ENCODE data around the gene MBD4. TPM values are rescaled to one million over a fixed set of nuclear protein-coding genes. Genes with fewer than 3 reads are reported as not detected.
A peak's percentile ranks its signal among the peaks of the same experiment; 100 is the strongest.
"Not testable (repeated sequence)": the region's sequence is repeated elsewhere in the genome, so short reads cannot be mapped to it uniquely, and the experiment has no call there.

The MBD4 gene
- total RNA-seq, 6 experiments from 2014 or later, result 18.7 to 25.7 (median 21.8) TPM

- peaks cover 65% of the 10 kb centered on the region for H3K4me1 Mint-ChIP-seq (ENCODE audit: low read depth)
- peaks cover 10% of the 10 kb centered on the region; the same call in 1 of the 2 replicates for H3K36me3 Mint-ChIP-seq (ENCODE audit: low read depth)
- peak overlapping the region; percentile 87 for H3K27ac Mint-ChIP-seq
- no peak for TF ChIP-seq CTCF (IDR thresholded peaks at IDR 0.05)
- DNase-seq, result peak; percentile 99
- H3K4me3 Mint-ChIP-seq, result peak overlapping the region; percentile 58
- H3K9me3 Mint-ChIP-seq, result no peaks in the 10 kb centered on the region
- H3K27me3 Mint-ChIP-seq (ENCODE audit: insufficient read depth), result peaks cover 2% of the 10 kb centered on the region; the same call in 1 of the 2 replicates
These were observed 46.2 kb upstream of the MBD4 start for GRCh38 chr3:129485721-129486663.

DNA sequence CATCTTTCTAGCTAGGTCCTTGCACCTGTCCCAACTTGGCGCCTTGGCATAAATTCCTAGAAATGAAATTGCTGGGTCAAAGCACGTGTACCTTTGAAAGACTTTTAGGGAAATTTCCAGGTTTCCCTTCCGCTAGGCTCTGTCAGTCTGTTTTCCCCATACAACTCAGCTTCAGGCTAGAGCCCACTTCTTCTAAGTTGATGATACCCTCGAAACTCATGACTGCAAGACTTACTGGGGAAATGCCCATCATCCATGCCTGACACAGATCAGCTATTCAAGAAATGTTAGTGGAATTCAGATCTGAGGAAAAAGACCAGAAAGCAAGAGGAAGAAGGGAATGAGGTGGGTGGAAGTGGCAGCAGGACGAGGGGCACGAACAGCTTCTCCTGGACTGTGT, 45.4 kb upstream of the MBD4 start:
- H3K27me3 Mint-ChIP-seq (ENCODE audit: insufficient read depth); H3K9me3 Mint-ChIP-seq; DNase-seq: not testable (repeated sequence)
- Mint-ChIP-seq H3K36me3 (ENCODE audit: low read depth) (peaks cover 10% of the 10 kb centered on the region; the same call in 1 of the 2 replicates), H3K4me3 (peak overlapping the region; percentile 58), H3K27ac (peak overlapping the region; percentile 87), H3K4me1 (ENCODE audit: low read depth) (peaks cover 58% of the 10 kb centered on the region)

DNA sequence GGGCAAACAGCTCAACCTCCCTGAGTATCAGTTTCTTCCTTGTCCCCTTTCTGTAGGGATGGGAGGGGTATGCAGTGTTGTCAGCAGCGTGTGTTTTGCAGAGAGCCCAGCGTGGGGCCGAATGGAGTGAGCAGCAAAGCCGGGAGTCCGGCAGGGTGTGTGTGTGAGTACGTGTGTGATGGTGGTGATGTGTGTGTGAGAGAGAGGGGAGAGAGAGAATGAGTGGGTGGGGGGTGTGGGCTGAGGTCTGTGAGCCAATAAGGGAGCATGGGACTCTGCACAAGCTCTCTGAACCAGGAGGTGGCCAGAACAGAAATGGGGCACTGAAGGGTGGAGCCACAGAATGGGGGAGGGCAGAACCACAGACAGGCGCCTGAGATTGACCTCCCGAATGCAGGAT, 44.1 kb upstream of the MBD4 start:
- H3K4me1 Mint-ChIP-seq (ENCODE audit: low read depth), result peaks cover 56% of the 10 kb centered on the region
- H3K4me3 Mint-ChIP-seq, result no peak overlapping the region
- no peak for DNase-seq
- H3K9me3 Mint-ChIP-seq, result no peaks in the 10 kb centered on the region
- no peak overlapping the region for H3K27ac Mint-ChIP-seq
- TF ChIP-seq CTCF (IDR thresholded peaks at IDR 0.05), result no peak
- peaks cover 18% of the 10 kb centered on the region; the same call in 1 of the 2 replicates for H3K36me3 Mint-ChIP-seq (ENCODE audit: low read depth)
- peaks cover 2% of the 10 kb centered on the region for H3K27me3 Mint-ChIP-seq (ENCODE audit: insufficient read depth)

DNA sequence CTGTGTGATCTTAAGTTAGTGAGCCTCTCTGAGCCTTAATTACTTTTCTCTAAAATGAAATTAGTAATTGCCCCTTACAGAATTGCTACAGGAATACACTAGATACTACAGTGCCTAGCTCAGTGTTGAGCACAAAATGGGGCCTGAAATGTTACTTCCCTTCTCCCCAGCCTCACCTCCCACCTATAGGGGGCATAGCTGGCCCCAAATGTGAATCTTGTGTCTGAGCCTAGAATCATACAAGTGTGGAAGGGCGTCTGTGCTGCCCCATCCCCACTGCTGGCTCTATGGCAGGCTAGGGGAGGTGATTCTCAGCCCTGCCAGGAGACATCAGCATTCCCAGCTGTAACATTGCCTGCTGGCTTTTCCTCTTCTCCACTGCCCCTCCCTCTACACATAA, 43.0 kb upstream of the MBD4 start:
- DNase-seq, result no peak
- peaks cover 18% of the 10 kb centered on the region; the same call in 1 of the 2 replicates for H3K36me3 Mint-ChIP-seq (ENCODE audit: low read depth)
- H3K9me3 Mint-ChIP-seq, result no peaks in the 10 kb centered on the region
- H3K4me3 Mint-ChIP-seq, result no peak overlapping the region
- peaks cover 2% of the 10 kb centered on the region for H3K27me3 Mint-ChIP-seq (ENCODE audit: insufficient read depth)
- TF ChIP-seq CTCF (IDR thresholded peaks at IDR 0.05), result peak; percentile 53
- peaks cover 55% of the 10 kb centered on the region for H3K4me1 Mint-ChIP-seq (ENCODE audit: low read depth)
- H3K27ac Mint-ChIP-seq, result peak overlapping the region; percentile 11; the same call in 1 of the 2 replicates

DNA sequence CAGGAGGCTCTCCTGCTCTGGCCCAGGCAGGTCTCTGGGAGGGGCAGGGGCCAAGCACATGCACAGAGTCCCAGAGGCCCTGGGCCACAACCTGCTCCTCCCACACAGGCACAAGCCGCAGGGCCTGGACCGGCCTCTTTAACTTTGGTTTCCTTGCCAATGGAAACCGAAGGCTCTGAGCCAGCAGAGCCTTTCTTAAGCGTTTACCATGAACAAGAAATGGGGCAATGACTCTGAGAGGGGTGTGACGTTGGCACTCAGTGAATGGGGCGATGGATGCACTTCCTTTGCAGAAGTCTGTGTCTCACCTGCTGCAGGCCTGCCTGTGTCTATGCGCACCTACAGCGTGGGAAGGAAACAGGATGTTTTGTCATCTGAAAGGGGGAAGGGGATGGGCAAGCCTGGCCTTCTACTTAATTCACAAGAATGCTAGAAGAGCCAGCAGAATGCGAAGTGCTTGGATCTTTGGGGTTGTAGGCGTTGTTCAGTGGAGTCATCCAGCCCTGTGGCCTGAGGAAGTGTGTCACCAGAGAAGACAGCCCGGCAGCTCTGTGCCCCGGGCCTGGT, 42.1 kb upstream of the MBD4 start:
- DNase-seq, result peak; percentile 25
- H3K27me3 Mint-ChIP-seq (ENCODE audit: insufficient read depth), result peaks cover 2% of the 10 kb centered on the region
- no peak for TF ChIP-seq CTCF (IDR thresholded peaks at IDR 0.05)
- H3K9me3 Mint-ChIP-seq, result no peaks in the 10 kb centered on the region
- peak overlapping the region; percentile 10; the same call in 1 of the 2 replicates for H3K4me3 Mint-ChIP-seq
- peaks cover 18% of the 10 kb centered on the region; the same call in 1 of the 2 replicates for H3K36me3 Mint-ChIP-seq (ENCODE audit: low read depth)
- peaks cover 46% of the 10 kb centered on the region for H3K4me1 Mint-ChIP-seq (ENCODE audit: low read depth)
- H3K27ac Mint-ChIP-seq, result peak overlapping the region; percentile 83

GRCh38 chr3:129481225-129481765, 41.5 kb upstream of the MBD4 start:
- H3K4me3 Mint-ChIP-seq; DNase-seq; H3K27me3 Mint-ChIP-seq (ENCODE audit: insufficient read depth); H3K9me3 Mint-ChIP-seq: not testable (repeated sequence)
- H3K36me3 Mint-ChIP-seq (ENCODE audit: low read depth), result peaks cover 18% of the 10 kb centered on the region; the same call in 1 of the 2 replicates
- peaks cover 41% of the 10 kb centered on the region for H3K4me1 Mint-ChIP-seq (ENCODE audit: low read depth)
- peak overlapping the region; percentile 83 for H3K27ac Mint-ChIP-seq

Measured in HFFc6 (cell line).